Kidney (tissue), 14 donors: ENCODE measurements around the gene GALK2. TPM values are rescaled to one million over a fixed set of nuclear protein-coding genes. Genes with fewer than 3 reads are reported as not detected.

ENCODE experiments used
- DNase-seq, 5 donors: peaks; one replicate each; pipeline ENCODE4 v3.0.0-alpha.2; 2013 to 2020
- FAIRE-seq: peaks from 2 replicates; lab custom pipeline; 2012; peaks lifted over from hg19 to GRCh38; lab: Jason Lieb, UNC
- H3K27ac ChIP-seq, 2 donors: one replicate each; pipeline ENCODE4 v1.7.0; 2013; ENCODE audit warnings: low read depth in 2 of 2, low read length in 2 of 2, inconsistent platforms in 1 of 2
- H3K27me3 ChIP-seq: one replicate; pipeline ENCODE4 v1.7.1; 2013; ENCODE audit warnings: low read length, inconsistent platforms; ENCODE audit not compliant: control insufficient read depth, insufficient read depth
- H3K36me3 ChIP-seq, 3 donors: one replicate each; pipeline versions ENCODE4 v1.7.0 to v1.7.1; 2013; ENCODE audit warnings: low read length in 3 of 3, control low read depth in 1 of 3, inconsistent platforms in 1 of 3; ENCODE audit not compliant: insufficient read depth in 3 of 3, control insufficient read depth in 2 of 3
- H3K4me1 ChIP-seq, 3 donors: one replicate each; pipeline versions ENCODE4 v1.7.0 to v1.7.1; 2013; ENCODE audit warnings: low read length in 3 of 3, inconsistent platforms in 1 of 3, low read depth in 1 of 3; ENCODE audit not compliant: control insufficient read depth in 2 of 3, insufficient read depth in 2 of 3
- H3K4me3 ChIP-seq, 3 donors: one replicate each; pipeline versions ENCODE4 v1.7.0 to v1.8.1; 2013; ENCODE audit warnings: low read length in 3 of 3, control low read depth in 1 of 3, inconsistent platforms in 1 of 3
- H3K9ac ChIP-seq, 3 donors: one replicate each; pipeline versions ENCODE4 v1.7.0 to v1.7.1; 2013; ENCODE audit warnings: low read length in 3 of 3, control low read depth in 1 of 3, inconsistent platforms in 1 of 3
- H3K9me3 ChIP-seq, 3 donors: one replicate each; pipeline versions ENCODE4 v1.7.0 to v1.7.1; 2013; ENCODE audit warnings: low read length in 3 of 3, control low read depth in 1 of 3, inconsistent platforms in 1 of 3; ENCODE audit not compliant: control insufficient read depth in 2 of 3, insufficient read depth in 1 of 3
- CTCF ChIP-seq: IDR thresholded peaks from 3 replicates; pipeline ENCODE4 v1.5.1; 2012; ENCODE audit warnings: mild to moderate bottlenecking, moderate library complexity, borderline replicate concordance; ENCODE audit not compliant: insufficient read depth; ENCODE audit errors: extremely low read depth
- intact Hi-C: fragments of 100-400 bp; cut with DNase I; formaldehyde crosslinking; loops from one replicate; pipeline ENCODE4 v1.11.1; 2022
- polyA plus RNA-seq: library from polyadenylated mRNA; stranded (reverse); fragments of 350-450 nt; fragmentation: Illumina TruSeq; extraction: RNeasy Lipid Tissue Mini Kit (QIAGEN cat#74804); gene quantifications from one replicate; pipeline ENCODE4 v1.2.3, GENCODE V29; 2014; ENCODE audit warnings: low read depth, low replicate concordance; ENCODE audit not compliant: insufficient read depth
- total RNA-seq: library from RNA; stranded (reverse); fragmentation: NEBNext Ultra II Directional; extraction: Animal tissue kit (Norgen Biotek cat#: 25700); gene quantifications from one replicate; pipeline ENCODE4 v1.2.1, GENCODE V29; 2021
- donor health status: control.
- donor health status: control.
- donor health status: control.
- donor health status: control.
- donor health status: control.
- donor health status: DM: yes; HTN: yes; CAD: no.
- donor health status: Normal renal cell carcinoma (clear cell type).

The GALK2 gene
- total and polyA plus RNA-seq, 2 donors from 2014 or later: 36.4 to 40.6 TPM

GRCh38 chr15:49309889-49310288, 139.8 kb downstream of the GALK2 start:
- intact Hi-C loops: no loop called here
- Histone ChIP-seq H3K36me3 (peaks cover 0 to 9% (median 0%) of the 10 kb centered on the region in 3 donors), H3K27ac (no peak overlapping the region), H3K4me3 (no peak overlapping the region), H3K27me3 (no peaks in the 10 kb centered on the region), H3K9ac (no peak overlapping the region), H3K9me3 (no peaks in the 10 kb centered on the region), H3K4me1 (no peaks in the 10 kb centered on the region)
- no peak for FAIRE-seq
- TF ChIP-seq CTCF: no peak
- DNase-seq: no peak

GRCh38 chr15:49313650-49314049, 143.6 kb downstream of the GALK2 start:
- Histone ChIP-seq H3K27me3 (no peaks in the 10 kb centered on the region), H3K9ac (no peak overlapping the region), H3K36me3 (peaks cover 0 to 7% (median 0%) of the 10 kb centered on the region in 3 donors), H3K9me3 (no peaks in the 10 kb centered on the region), H3K27ac (no peak overlapping the region), H3K4me1 (no peaks in the 10 kb centered on the region), H3K4me3 (no peak overlapping the region)
- DNase-seq (no peak), FAIRE-seq (no peak)
- intact Hi-C loops: no loop called here
- no peak for TF ChIP-seq CTCF

- Histone ChIP-seq H3K36me3 (peaks cover 0 to 10% (median 3%) of the 10 kb centered on the region in 3 donors), H3K9ac (no peak overlapping the region), H3K4me3 (no peak overlapping the region), H3K4me1 (no peaks in the 10 kb centered on the region), H3K27me3 (no peaks in the 10 kb centered on the region), H3K9me3 (no peaks in the 10 kb centered on the region), H3K27ac (no peak overlapping the region)
- no peak for DNase-seq
- no peak for FAIRE-seq
- no peak for TF ChIP-seq CTCF
- intact Hi-C loops: no loop called here
These were observed 144.7 kb downstream of the GALK2 start for GRCh38 chr15:49314716-49315115.

GRCh38 chr15:49315391-49315823, 145.4 kb downstream of the GALK2 start:
- intact Hi-C loops: no loop called here
- TF ChIP-seq CTCF: no peak
- Histone ChIP-seq H3K9me3 (no peaks in the 10 kb centered on the region), H3K9ac (no peak overlapping the region), H3K27ac (no peak overlapping the region), H3K36me3 (peaks cover 0 to 12% (median 10%) of the 10 kb centered on the region in 3 donors), H3K4me1 (no peaks in the 10 kb centered on the region), H3K4me3 (no peak overlapping the region), H3K27me3 (no peaks in the 10 kb centered on the region)
- no peak for DNase-seq
- FAIRE-seq: no peak
